HCT116 (cell line): ENCODE measurements around the gene ZDHHC14. TPM values are rescaled to one million over a fixed set of nuclear protein-coding genes. Genes with fewer than 3 reads are reported as not detected.

Source experiments
- ATAC-seq: fragments of 200-7000 bp; cut with Tn5 transposase; 2 replicates; pipeline ENCODE4 v1.9.1; 2020; ENCODE audit warnings: mild to moderate bottlenecking, moderate library complexity
- BruUV-seq: library from RNA; stranded (reverse); fragments of 400-500 nt; replicated peaks from 2 replicates; lab custom pipeline; 2021; lab: Mats Ljungman, UMichigan
- CTCF ChIA-PET: fragments of 300-600 bp; sonication (Branson Sonifier 250); formaldehyde crosslinking; loops from one replicate; lab custom pipeline; 2021; ENCODE audit warnings: antibody characterized with exemption; lab: Charles Lee
- POLR2A ChIA-PET: fragments of 300-600, 350-600 bp; sonication (Branson Sonifier 250); formaldehyde crosslinking; loops from one replicate; lab custom pipeline; 2021; ENCODE audit warnings: antibody characterized with exemption; lab: Charles Lee
- RAD21 ChIA-PET, 2 experiments: fragments of 300-600 bp; sonication (Branson Sonifier 250); formaldehyde crosslinking; loops; one replicate each; lab custom pipeline; 2023; ENCODE audit warnings: low total read pairs in 2 of 2; ENCODE audit not compliant: uncharacterized antibody in 2 of 2, unreplicated experiment in 2 of 2, low non-redundant PET in 1 of 2; lab: Charles Lee
- DNase-seq: peaks from one replicate; pipeline ENCODE4 v3.0.0-alpha.2; 2010; ENCODE audit warnings: low read depth, low spot score
- H2AFZ ChIP-seq: fragments of 200-600 bp; shearing (Covaris generic), sonication (generic); 2 replicates; pipeline ENCODE4 v1.6.1; 2017; ENCODE audit warnings: low read depth, mixed run types, mixed read lengths, antibody characterized with exemption, low read length; ENCODE audit not compliant: poor library complexity, severe bottlenecking
- H3K27ac ChIP-seq: 2 replicates; pipeline ENCODE4 v1.5.1; 2012; ENCODE audit warnings: low read depth, low read length
- H3K27me3 ChIP-seq: fragments of 200-600 bp; sonication (generic); 2 replicates; pipeline ENCODE4 v1.6.1; 2016; ENCODE audit warnings: mixed run types, low read length, mixed read lengths; ENCODE audit not compliant: insufficient read depth
- H3K36me3 ChIP-seq, 2 experiments: fragments of 200-500 bp in 1 of 2; fragments of 200-600 bp in 1 of 2; sonication (Bioruptor generic) in 1 of 2; sonication (generic) in 1 of 2; 2 replicates each; pipeline versions ENCODE4 v1.5.1 to v1.6.1; 2014 to 2016; ENCODE audit warnings: low read length in 2 of 2, inconsistent platforms in 1 of 2, mixed read lengths in 1 of 2, mixed run types in 1 of 2; ENCODE audit not compliant: insufficient read depth in 2 of 2, control insufficient read depth in 1 of 2
- H3K4me1 ChIP-seq, 2 experiments: fragments of 200-600 bp in 1 of 2; sonication (generic) in 1 of 2; 2 replicates each; pipeline versions ENCODE4 v1.5.1 to v1.6.1; 2012 to 2017; ENCODE audit warnings: low read length in 2 of 2, inconsistent platforms in 1 of 2, mild to moderate bottlenecking in 1 of 2, mixed read lengths in 1 of 2, mixed run types in 1 of 2, moderate library complexity in 1 of 2; ENCODE audit not compliant: insufficient read depth in 2 of 2, control insufficient read depth in 1 of 2
- H3K4me2 ChIP-seq: fragments of 200-600 bp; sonication (generic); 2 replicates; pipeline ENCODE4 v1.6.1; 2017; ENCODE audit warnings: mixed run types, low read length, mixed read lengths
- H3K4me3 ChIP-seq, 2 experiments: fragments of 200-600 bp in 1 of 2; sonication (generic) in 1 of 2; replicated peaks in 1 of 2; 2 replicates each; pipeline ENCODE4 v1.5.1; 2011 to 2016; ENCODE audit warnings: low read length in 2 of 2, control low read depth in 1 of 2, low read depth in 1 of 2, mild to moderate bottlenecking in 1 of 2, mixed read lengths in 1 of 2, mixed run types in 1 of 2
- H3K79me2 ChIP-seq: fragments of 200-600 bp; sonication (generic); 2 replicates; pipeline ENCODE4 v1.6.1; 2017; ENCODE audit warnings: mild to moderate bottlenecking, mixed run types, low read length, moderate library complexity, mixed read lengths; ENCODE audit not compliant: insufficient read depth
- H3K9ac ChIP-seq: fragments of 200-600 bp; sonication (generic); 2 replicates; pipeline ENCODE4 v1.6.1; 2016; ENCODE audit warnings: low read length, mixed read lengths
- H3K9me2 ChIP-seq: fragments of 200-600 bp; sonication (generic), shearing (Covaris generic); 2 replicates; pipeline ENCODE4 v1.6.1; 2017; ENCODE audit warnings: mixed run types, mild to moderate bottlenecking, moderate library complexity; ENCODE audit not compliant: insufficient read depth
- H3K9me3 ChIP-seq, 2 experiments: fragments of 200-500 bp in 1 of 2; fragments of 200-600 bp in 1 of 2; sonication (Bioruptor generic) in 1 of 2; sonication (generic) in 1 of 2; 2 replicates each; pipeline ENCODE4 v1.6.1; 2014 to 2017; ENCODE audit warnings: low read length in 2 of 2, mixed read lengths in 2 of 2, inconsistent platforms in 1 of 2, low read depth in 1 of 2, mild to moderate bottlenecking in 1 of 2, mixed run types in 1 of 2, moderate library complexity in 1 of 2; ENCODE audit not compliant: control insufficient read depth in 1 of 2, insufficient read depth in 1 of 2
- H4K20me1 ChIP-seq: fragments of 200-600 bp; sonication (generic), shearing (Covaris generic); 2 replicates; pipeline ENCODE4 v1.6.1; 2017; ENCODE audit warnings: mixed run types, mild to moderate bottlenecking, moderate library complexity; ENCODE audit not compliant: insufficient read depth
- CTCF ChIP-seq, 3 experiments: fragments of 200-600 bp in 1 of 3; sonication (generic) in 1 of 3; IDR thresholded peaks in 2 of 3; conservative IDR thresholded peaks in 1 of 3; 2 replicates each; pipeline ENCODE4 v1.5.1; 2012 to 2017; ENCODE audit warnings: low read depth in 2 of 3, low read length in 2 of 3, antibody characterized with exemption in 1 of 3, borderline replicate concordance in 1 of 3, control low read depth in 1 of 3, mild to moderate bottlenecking in 1 of 3, mixed read lengths in 1 of 3, mixed run types in 1 of 3, moderate library complexity in 1 of 3; ENCODE audit not compliant: insufficient read depth in 1 of 3
- EGR1 ChIP-seq: IDR thresholded peaks from 2 replicates; pipeline ENCODE4 v1.6.1; 2012; ENCODE audit warnings: low read depth
- FOSL1 ChIP-seq: IDR thresholded peaks from 2 replicates; pipeline ENCODE4 v1.6.1; 2012; ENCODE audit warnings: low read depth
- JUND ChIP-seq: IDR thresholded peaks from 2 replicates; pipeline ENCODE4 v1.6.1; 2012
- RAD21 ChIP-seq: IDR thresholded peaks from 2 replicates; pipeline ENCODE4 v1.6.1; 2012; ENCODE audit warnings: low read depth, mild to moderate bottlenecking
- intact Hi-C: fragments of 100-400 bp; cut with micrococcal nuclease; formaldehyde crosslinking; loops from 2 replicates; pipeline ENCODE4 v1.10.0; 2022
- total RNA-seq: library from RNA; stranded (reverse); gene quantifications from one replicate; pipeline ENCODE4 v1.2.1, GENCODE V29; 2021; ENCODE audit not compliant: unreplicated experiment

ZDHHC14 gene
- total RNA-seq, 1 experiment from 2014 or later, result 5.3 TPM

GRCh38 chr6:157372501-157373280 is 8.3 kb upstream of the ZDHHC14 start:
- ChIA-PET POLR2A (no interaction called here), RAD21 (no interaction called here), CTCF (no interaction called here)
- TF ChIP-seq EGR1 (no peak), JUND (no peak), RAD21 (no peak)
- H3K79me2 ChIP-seq, result no peaks in the 10 kb centered on the region
- H3K4me2 ChIP-seq, result no peak overlapping the region
- H3K9me3 ChIP-seq, result no peaks in the 10 kb centered on the region
- ATAC-seq, result no peak
- no peaks in the 10 kb centered on the region for H3K9me2 ChIP-seq
- DNase-seq, result no peak
- no peak overlapping the region for H3K4me3 ChIP-seq
- no peaks in the 10 kb centered on the region for H3K27me3 ChIP-seq
- H4K20me1 ChIP-seq, result no peaks in the 10 kb centered on the region
- H3K9ac ChIP-seq, result no peak overlapping the region
- no peaks in the 10 kb centered on the region for H3K36me3 ChIP-seq
- intact Hi-C loops, result no loop called here
- no TSS peak for BruUV-seq
- peaks cover 0 to 5% of the 10 kb centered on the region in 2 experiments; a peak in 1 of 4 replicates for H3K4me1 ChIP-seq
- no peak overlapping the region for H2AFZ ChIP-seq
- no peak overlapping the region for H3K27ac ChIP-seq

GRCh38 chr6:157374889-157375443 is 6.0 kb upstream of the ZDHHC14 start:
- CTCF ChIA-PET, result no interaction called here
- H3K27me3 ChIP-seq, result no peaks in the 10 kb centered on the region
- no peaks in the 10 kb centered on the region for H4K20me1 ChIP-seq
- no peak overlapping the region for H3K27ac ChIP-seq
- no peak for ATAC-seq
- no peak overlapping the region for H3K4me3 ChIP-seq
- H3K79me2 ChIP-seq, result no peaks in the 10 kb centered on the region
- DNase-seq, result peak; percentile 12
- no peak overlapping the region for H3K9ac ChIP-seq
- TF ChIP-seq CTCF (IDR thresholded peaks at IDR 0.05 in 2 of 3, conservative IDR thresholded peaks at IDR 0.05 in 1 of 3; ENCODE audit: borderline replicate concordance in 1 of 3, insufficient read depth in 1 of 3, low read depth in 2 of 3, low read length in 2 of 3) (no peak), FOSL1 (no peak)
- no peaks in the 10 kb centered on the region for H3K36me3 ChIP-seq
- H3K9me2 ChIP-seq, result no peaks in the 10 kb centered on the region
- RAD21 ChIA-PET, result no interaction called here
- H3K9me3 ChIP-seq, result no peaks in the 10 kb centered on the region
- intact Hi-C loops, result no loop called here
- H3K4me1 ChIP-seq, result peaks cover 0 to 12% of the 10 kb centered on the region in 2 experiments; a peak in 2 of 4 replicates
- no peak overlapping the region for H3K4me2 ChIP-seq
- BruUV-seq, result no TSS peak
- H2AFZ ChIP-seq, result no peak overlapping the region
- POLR2A ChIA-PET, result interaction anchor here (0.5 kb wide), 1 partner anchor 1134 kb away, joined by 3 read pairs; no protein-coding TSS in a partner anchor
